Measurements from ENCODE around the gene RPS26.
"Not testable (repeated sequence)": the region's sequence is repeated elsewhere in the genome, so short reads cannot be mapped to it uniquely, and the experiment has no call there.

The RPS26 gene

GRCh38 chr12:56021889-56022497, 19.7 kb upstream of the RPS26 start:
- DNase-seq (ENCODE audit: low read depth): no peak

DNA sequence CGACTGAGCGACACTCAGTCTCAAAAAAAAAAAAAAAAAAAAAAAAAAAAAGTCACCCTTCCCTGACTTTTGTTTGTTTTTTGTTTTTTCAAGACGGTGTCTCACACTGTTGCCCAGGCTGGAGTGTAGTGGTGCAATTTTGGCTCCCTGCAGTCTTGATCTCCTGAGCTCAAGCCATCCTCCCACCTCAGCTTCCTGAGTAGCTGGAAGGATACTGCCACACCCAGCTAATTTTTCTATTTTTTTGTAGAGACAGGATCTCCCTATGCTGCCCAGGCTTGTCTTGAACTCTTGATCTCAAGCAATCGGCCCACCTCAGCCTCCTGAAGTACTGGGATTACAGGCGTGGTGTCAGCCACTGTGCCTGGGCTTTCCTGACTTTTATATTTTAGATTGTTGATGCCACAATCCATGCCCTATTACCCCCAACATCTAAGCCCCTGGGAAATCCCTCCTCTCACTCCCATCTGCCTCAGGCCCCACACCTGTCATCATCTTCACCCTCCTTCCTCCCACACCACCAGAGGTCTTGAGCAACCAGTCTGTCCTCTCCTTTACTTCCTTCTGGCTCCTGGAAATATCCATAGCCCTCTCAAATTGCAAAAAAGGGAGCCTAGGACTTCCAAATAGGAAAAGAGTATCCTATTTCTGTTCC, 13.1 kb upstream of the RPS26 start:
- DNase-seq (ENCODE audit: low read depth): no peak

DNA sequence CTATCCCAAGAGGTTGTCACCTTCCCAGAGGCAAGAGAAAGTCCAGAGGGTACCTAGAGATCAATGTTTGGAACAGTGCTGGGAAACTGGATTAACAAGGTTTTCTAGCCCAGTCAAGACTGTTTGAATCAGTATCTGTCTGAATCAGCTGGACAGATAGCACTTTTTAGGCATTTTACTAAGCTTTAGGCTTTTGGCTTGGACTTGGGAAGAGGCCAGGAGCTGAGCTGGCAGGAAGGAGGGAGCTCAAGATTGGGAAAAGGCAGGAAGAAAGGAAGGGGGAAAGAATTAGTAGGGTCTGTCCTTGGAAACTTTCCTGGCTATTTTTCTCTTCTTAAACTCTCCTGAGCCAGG, 12.6 kb upstream of the RPS26 start:
- no peak for DNase-seq (ENCODE audit: low read depth)

- no peak for DNase-seq (ENCODE audit: low read depth)
These were observed 11.9 kb upstream of the RPS26 start for GRCh38 chr12:56029666-56030293.

DNA sequence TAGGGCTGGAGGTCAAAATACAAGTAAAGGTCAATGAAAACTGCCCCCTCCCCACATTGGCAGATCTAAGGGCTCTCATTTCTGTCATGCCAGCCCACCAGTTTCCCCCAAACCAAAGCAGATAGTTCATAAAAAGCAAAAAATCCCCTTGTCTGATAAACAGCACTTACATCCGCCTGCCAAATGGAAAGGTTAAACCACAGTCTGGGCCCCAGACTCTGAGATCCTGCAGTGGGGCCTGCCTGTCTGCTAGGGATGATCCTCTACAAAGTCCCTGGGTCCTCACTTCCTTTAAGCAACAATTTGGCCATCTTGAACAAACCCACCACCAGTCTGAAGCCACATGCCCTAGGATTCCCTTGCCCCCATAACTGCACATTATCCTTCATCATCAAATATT, 9.7 kb upstream of the RPS26 start:
- no peak for DNase-seq (ENCODE audit: low read depth)

- no peak for DNase-seq (ENCODE audit: low read depth)
These were observed 7.0 kb upstream of the RPS26 start for GRCh38 chr12:56034586-56035332.

- no peak for DNase-seq (ENCODE audit: low read depth)
These were observed 4.6 kb upstream of the RPS26 start for GRCh38 chr12:56037161-56037560.

DNA sequence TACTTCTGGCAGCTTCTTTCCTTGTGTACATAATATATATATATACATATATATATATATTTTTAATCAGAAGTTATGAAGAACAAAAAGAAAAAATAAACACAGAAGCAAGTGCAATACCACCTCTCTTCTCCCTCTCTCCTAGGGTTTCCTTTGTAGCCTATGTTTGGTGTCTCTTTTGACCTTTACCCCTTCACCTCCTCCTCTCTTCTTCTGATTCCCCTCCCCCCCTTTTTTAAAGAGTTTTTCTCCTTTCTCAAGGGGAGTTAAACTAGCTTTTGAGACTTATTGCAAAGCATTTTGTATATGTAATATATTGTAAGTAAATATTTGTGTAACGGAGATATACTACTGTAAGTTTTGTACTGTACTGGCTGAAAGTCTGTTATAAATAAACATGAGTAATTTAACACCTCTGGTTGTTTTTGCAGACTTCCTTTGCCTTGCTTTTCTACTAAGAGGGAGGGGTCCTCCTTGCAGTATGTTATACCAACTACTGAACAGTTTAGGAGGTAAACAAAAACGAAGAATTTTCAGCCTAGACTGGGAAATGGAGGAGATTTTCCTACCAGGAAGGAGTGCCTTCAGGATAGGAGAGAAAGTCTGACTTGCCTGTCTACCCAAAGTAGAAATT, 3.6 kb upstream of the RPS26 start:
- DNase-seq (ENCODE audit: low read depth): no peak

- no peak for DNase-seq (ENCODE audit: low read depth)
These were observed 1.6 kb upstream of the RPS26 start for GRCh38 chr12:56040151-56040550.

GRCh38 chr12:56040963-56041551, 661 bp upstream of the RPS26 start:
- DNase-seq (ENCODE audit: low read depth): no peak

DNA sequence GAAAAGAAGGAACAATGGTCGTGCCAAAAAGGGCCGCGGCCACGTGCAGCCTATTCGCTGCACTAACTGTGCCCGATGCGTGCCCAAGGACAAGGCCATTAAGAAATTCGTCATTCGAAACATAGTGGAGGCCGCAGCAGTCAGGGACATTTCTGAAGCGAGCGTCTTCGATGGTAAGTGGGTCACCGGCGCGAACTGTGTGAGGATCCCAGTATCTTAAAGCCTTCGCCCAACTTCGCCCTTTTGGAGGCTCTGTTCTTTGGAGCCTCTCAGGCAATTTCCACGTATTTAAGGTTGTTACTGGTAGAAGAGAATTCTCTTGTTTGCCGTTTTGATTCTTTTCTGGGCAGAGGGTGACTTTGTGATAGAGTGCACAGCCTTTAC, 704 bp downstream of the RPS26 start:
- not testable (repeated sequence) for DNase-seq (ENCODE audit: low read depth)

- DNase-seq (ENCODE audit: low read depth): no peak
These were observed 1.1 kb downstream of the RPS26 start for GRCh38 chr12:56042843-56043242.

GRCh38 chr12:56046027-56046780, 4.5 kb downstream of the RPS26 start:
- DNase-seq (ENCODE audit: low read depth): no peak

GRCh38 chr12:56053407-56053893, 11.7 kb downstream of the RPS26 start:
- DNase-seq (ENCODE audit: low read depth): no peak

- peak; percentile 91 for DNase-seq (ENCODE audit: low read depth)
These were observed 18.2 kb downstream of the RPS26 start for GRCh38 chr12:56059964-56060363.

DNA sequence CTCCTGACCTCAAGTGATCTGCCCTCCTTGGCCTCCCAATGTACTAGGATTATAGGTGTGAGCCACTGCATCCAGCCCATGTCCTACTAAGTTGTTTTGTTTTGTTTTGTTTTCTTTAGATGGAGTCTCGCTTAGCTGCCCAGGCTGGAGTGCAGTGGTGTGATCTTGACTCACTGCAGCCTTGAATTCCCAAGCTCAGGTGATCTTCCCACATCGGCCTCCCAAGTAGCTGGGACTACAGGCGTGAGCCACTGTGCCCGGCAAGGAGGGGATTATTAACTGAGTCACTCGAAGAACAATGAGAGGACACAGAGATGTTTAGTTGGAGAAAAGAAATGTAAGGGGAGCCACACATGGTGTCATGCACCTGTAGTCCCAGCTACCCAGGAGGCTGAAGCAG, 20.3 kb downstream of the RPS26 start:
- no peak for DNase-seq (ENCODE audit: low read depth)

- DNase-seq (ENCODE audit: low read depth): no peak
These were observed 21.3 kb downstream of the RPS26 start for GRCh38 chr12:56062996-56063395.

GRCh38 chr12:56071648-56072047, 29.9 kb downstream of the RPS26 start:
- DNase-seq (ENCODE audit: low read depth): no peak

DNA sequence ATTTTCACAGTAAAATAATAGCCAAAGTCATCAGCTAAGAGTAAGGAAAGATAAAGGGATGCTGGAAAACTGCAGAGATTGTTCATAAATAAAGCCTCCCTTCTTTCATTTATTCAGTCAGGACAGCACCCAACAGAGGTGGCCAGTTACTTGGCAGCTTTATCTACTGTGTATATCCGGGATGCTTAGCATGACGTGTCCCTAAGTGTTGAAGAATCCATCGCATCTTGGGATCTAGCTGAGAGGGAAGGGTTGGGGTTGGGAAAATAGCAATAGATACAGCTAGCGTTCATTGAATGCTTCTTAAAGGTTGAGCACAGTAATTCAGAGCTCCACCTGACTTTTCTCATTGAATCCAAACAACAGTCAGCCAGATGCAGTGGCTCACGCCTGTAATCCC, 32.7 kb downstream of the RPS26 start:
- no peak for DNase-seq (ENCODE audit: low read depth)

- not testable (repeated sequence) for DNase-seq (ENCODE audit: low read depth)
These were observed 36.2 kb downstream of the RPS26 start for GRCh38 chr12:56077966-56078365.

- no peak for DNase-seq (ENCODE audit: low read depth)
These were observed 36.7 kb downstream of the RPS26 start for GRCh38 chr12:56078427-56078826.

Measured in HS-27A (cell line).